D721Med (cell line): ENCODE data around the gene SPATA24.

Experiments
- DNase-seq: peaks from one replicate; pipeline ENCODE4 v3.0.0; 2011; ENCODE audit warnings: low spot score; ENCODE audit not compliant: insufficient read length
- FAIRE-seq: peaks from 2 replicates; lab custom pipeline; 2011; peaks lifted over from hg19 to GRCh38; lab: Jason Lieb, UNC
- TF ChIP-seq, protein P1 (sequence below): IDR thresholded peaks from 2 replicates; pipeline ENCODE4 v1.5.1; 2012; ENCODE audit warnings: mild to moderate bottlenecking, control low read depth; ENCODE audit not compliant: insufficient read depth; ENCODE audit errors: missing control alignments

The SPATA24 gene

DNA sequence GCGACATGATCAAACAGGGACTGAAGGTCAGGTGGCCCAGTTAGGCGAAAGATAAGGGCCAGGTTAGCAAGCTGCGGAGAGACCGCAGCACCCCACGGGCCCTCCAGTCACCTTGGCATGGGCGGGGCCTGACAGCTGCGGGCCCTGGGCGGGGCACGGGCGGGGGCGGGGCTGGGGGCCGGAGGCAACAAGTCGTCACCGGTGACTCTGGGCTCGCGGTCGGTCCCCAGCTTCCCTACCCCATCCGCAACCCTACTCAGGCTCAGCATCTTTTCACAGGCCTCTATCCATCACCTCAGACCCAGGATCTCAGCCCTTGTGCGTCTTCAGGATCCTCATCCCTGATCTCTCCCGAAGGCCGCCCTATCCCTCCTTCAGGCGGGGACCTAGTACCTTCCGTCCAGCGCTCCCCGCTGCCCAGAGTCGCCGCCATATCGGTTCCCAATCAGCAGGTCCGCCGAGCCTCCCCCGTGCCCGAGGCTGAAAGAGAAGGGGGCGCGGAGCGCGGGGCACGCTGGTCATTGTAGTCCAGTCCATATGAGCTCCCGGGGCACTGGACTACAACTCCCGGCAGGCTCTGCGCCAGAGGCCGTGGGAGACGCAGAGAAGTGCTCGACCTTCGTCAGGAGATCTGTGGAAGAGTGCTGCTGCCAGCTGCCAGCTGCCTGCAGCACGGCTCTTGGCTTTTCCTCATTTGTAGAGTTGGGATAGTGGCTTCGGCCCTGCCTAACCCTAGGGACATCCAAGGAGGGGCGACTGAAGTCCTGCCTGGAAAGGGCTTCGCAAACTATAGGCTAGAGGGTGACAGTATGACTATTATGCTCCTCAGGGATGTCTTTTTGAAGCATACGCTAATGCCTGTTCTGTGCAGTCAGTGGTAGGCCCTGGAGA, 35.4 kb upstream of the SPATA24 start, which contains the start of gene DNAJC18:
DNAJC18 (minus strand) TSS at position 513 of the 891 bp plus-strand sequence; CDS start at position 433, 80 bp downstream.
- TF ChIP-seq, protein P1, sequence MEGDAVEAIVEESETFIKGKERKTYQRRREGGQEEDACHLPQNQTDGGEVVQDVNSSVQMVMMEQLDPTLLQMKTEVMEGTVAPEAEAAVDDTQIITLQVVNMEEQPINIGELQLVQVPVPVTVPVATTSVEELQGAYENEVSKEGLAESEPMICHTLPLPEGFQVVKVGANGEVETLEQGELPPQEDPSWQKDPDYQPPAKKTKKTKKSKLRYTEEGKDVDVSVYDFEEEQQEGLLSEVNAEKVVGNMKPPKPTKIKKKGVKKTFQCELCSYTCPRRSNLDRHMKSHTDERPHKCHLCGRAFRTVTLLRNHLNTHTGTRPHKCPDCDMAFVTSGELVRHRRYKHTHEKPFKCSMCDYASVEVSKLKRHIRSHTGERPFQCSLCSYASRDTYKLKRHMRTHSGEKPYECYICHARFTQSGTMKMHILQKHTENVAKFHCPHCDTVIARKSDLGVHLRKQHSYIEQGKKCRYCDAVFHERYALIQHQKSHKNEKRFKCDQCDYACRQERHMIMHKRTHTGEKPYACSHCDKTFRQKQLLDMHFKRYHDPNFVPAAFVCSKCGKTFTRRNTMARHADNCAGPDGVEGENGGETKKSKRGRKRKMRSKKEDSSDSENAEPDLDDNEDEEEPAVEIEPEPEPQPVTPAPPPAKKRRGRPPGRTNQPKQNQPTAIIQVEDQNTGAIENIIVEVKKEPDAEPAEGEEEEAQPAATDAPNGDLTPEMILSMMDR, result no peak
- peak; percentile 96 for DNase-seq
- FAIRE-seq, result no peak

DNA sequence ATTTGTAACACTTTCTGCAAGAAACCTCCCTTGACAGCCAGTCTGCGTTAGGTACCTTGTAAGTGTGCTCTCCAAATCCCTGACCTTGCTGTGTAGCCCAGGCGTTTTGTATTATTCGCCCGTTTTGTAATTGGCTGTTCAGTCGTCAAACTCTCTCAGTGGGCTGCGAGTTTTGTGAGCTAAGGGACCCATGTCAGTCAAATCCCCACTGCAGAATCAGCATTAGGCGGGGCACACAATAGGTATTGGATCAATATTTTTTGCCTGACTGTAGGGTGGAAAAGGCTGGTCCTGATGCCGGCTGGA, 34.8 kb upstream of the SPATA24 start:
- TF ChIP-seq, protein P1, result no peak
- no peak for DNase-seq
- FAIRE-seq, result no peak

DNA sequence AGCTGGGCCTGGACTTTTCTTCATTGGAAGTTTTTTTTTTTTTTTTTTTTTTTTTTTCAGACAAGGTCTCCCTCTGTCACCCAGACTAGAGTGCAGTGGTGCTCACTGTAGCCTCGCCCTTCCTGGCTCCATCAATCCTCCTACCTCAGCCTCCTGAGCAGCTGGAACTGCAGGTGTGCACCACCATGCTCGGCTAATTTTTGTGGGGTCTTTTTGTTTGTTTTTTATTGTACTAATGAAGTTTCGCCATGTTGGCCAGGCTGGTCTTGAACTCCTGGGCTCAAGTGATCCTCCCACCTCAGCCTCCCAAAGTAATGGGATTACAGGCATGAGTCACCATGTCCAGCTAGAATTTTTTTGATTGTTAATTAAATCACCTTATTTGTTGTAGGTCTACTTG, 31.8 kb upstream of the SPATA24 start:
- DNase-seq, result no peak
- no peak for FAIRE-seq
- TF ChIP-seq, protein P1, result no peak

DNA sequence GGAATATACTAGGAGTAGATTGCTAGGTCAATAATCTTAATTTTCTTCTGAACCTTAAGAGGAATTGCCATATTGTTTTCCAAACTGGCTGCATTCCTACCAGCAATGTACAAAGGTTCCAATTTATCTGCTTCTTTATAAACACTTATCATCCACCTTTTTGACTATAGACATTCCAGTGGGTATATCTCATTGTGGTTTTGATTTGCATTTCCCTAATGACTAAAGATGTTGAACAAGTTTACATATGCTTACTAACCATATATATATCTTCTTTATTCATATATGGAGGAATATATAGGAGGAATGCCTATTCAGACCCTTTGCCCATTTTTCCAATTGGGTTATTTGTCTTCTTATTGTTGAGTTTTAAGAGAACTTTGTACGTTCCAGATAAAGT, 27.8 kb upstream of the SPATA24 start:
- FAIRE-seq (no peak), DNase-seq (no peak)
- TF ChIP-seq, protein P1, result no peak

DNA sequence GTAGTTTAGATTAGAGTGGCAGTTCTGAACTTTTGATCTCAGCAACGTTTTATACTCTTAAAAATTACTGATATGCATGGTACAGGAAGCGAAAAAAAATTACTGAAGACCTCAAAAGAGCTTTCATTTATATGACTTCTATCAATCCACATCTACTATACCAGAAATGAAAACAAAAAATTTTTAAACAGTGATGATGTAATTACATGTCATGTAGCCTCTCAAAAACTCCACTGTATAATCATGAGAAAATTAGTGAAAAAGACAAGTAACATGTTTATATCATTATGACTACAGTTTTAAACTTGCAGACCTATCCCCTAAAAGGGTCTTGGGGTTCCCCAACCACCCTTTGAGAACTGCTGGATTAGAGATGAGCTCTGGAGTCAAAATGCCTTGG, 26.1 kb upstream of the SPATA24 start:
- TF ChIP-seq, protein P1, result no peak
- DNase-seq, result no peak
- no peak for FAIRE-seq

DNA sequence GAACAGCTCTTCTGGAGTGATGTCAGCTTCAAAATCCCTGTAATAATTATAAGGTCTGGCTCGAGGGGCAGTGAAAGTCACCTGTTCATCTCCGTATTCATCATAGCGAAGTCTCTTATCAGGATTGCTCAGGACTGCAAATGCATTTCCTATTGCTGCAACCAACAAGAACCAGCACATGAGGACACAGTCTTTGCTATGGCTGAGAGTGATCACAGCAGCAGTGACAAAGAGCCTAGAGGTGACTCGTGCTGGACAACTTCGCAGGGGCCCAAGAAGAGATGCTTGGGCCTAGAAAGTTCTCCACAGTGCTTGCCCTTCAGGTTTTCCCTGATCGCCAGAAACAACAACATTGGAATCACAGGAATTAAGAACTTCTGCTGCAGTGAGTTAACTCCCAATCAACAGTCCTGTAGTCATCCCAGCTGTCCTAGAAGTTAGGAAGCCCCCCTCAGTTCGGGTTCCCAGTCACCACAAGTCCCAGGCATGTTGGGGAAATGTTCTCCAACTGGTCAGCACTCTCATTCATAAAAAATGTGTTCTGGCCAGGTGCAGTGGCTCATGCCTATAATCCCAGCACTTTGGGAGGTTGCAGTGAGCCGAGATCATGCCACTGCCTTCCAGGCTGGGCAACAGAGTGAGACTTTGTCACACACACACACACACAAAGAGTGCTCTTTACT, 22.5 kb upstream of the SPATA24 start:
- no peak for DNase-seq
- TF ChIP-seq, protein P1, result no peak
- FAIRE-seq, result no peak

DNA sequence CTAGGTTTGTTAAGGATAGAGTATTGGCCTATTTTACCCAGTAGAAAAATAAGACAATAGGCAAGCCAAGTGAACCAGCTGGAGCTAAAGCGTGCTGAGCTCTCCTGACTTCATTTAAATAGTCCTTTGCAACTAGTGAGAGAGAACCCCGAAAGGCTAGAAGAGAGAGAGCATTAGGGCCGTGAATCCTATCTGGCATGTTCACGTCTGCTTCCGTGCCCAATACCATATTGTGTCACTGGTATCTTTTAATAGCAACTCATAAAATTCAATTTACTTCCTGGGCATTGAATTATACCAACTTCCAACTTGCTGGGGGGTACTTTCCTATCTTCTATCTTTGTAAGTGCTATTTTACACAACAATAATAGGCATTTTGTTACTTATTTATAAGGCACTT, 21.6 kb upstream of the SPATA24 start:
- TF ChIP-seq, protein P1, result no peak
- no peak for FAIRE-seq
- no peak for DNase-seq
